RWPE2 (cell line): Measurements from ENCODE around the gene QDPR.

ENCODE experiments used
- ATAC-seq: fragments of 200-7000 bp; cut with Tn5 transposase; 3 replicates; pipeline ENCODE4 v1.9.1; 2021; ENCODE audit warnings: low read depth
- DNase-seq: peaks from one replicate; pipeline ENCODE4 v3.0.0-alpha.2; 2020; ENCODE audit warnings: low spot score
- H3K27ac ChIP-seq: fragments of 450-650 bp; 2 replicates; pipeline ENCODE4 v1.5.1; 2017; ENCODE audit warnings: mild to moderate bottlenecking; ENCODE audit not compliant: poor library complexity, severe bottlenecking
- H3K27me3 ChIP-seq: fragments of 250-450 bp; sonication (Bioruptor Pico); 2 replicates; pipeline ENCODE4 v1.5.1; 2021; ENCODE audit warnings: mild to moderate bottlenecking, moderate library complexity; ENCODE audit not compliant: insufficient read depth, poor library complexity, severe bottlenecking
- H3K36me3 ChIP-seq: fragments of 250-450 bp; sonication (Bioruptor Pico); 2 replicates; pipeline ENCODE4 v1.5.1; 2020; ENCODE audit warnings: low read depth, mild to moderate bottlenecking, moderate library complexity
- H3K4me1 ChIP-seq: fragments of 250-450 bp; sonication (Bioruptor Pico); 2 replicates; pipeline ENCODE4 v1.5.1; 2021; ENCODE audit warnings: mild to moderate bottlenecking, moderate library complexity; ENCODE audit not compliant: insufficient read depth, poor library complexity, severe bottlenecking
- H3K4me3 ChIP-seq: fragments of 250-450 bp; sonication (Bioruptor Pico); 2 replicates; pipeline ENCODE4 v1.5.1; 2021; ENCODE audit warnings: mild to moderate bottlenecking, moderate library complexity; ENCODE audit not compliant: severe bottlenecking
- H3K9me3 ChIP-seq: fragments of 250-450 bp; sonication (Bioruptor Pico); 2 replicates; pipeline ENCODE4 v1.5.1; 2021; ENCODE audit warnings: mild to moderate bottlenecking, moderate library complexity; ENCODE audit not compliant: severe bottlenecking
- TF ChIP-seq, protein P1 (sequence below): fragments of 450-650 bp; IDR thresholded peaks from one replicate; pipeline ENCODE4 v1.5.1; 2017; ENCODE audit warnings: mild to moderate bottlenecking, moderate library complexity; ENCODE audit not compliant: poor library complexity, severe bottlenecking

QDPR gene

DNA sequence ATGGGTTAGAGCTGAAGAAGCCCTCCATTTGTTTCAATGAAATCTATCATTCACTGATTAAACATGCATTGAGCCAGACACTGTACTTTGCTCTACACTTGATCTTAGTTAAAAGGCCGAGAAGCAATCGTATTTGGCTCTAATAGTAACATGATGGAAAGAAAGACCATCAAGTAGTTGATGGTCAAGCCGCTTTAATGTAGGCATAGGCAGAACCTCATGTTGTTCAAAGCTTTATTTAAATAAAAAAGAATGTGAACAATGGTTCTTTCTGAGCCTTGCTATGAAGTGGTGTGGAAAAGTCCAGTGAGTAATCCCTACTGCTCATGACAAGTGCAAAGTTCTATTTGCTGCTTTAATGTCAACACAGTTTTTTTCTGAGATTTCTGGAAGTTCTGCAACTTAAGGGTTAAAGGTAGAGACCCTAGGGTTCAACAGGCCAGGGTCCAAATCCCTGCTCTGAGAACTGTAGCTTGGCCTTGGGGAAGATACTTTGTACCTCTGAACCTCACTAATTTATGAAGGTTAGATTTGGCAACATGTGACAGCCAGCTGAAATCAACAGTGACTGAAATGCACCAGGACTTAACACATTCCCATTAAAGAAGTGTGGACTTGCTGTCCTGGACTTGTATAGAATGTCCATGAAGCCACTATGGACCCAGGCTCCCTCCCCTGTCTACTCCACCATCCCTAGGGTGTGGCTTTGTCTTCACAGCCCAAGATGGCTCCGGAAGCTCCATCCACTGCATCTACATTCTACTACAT lies 47.2 kb upstream of the QDPR start:
- Histone ChIP-seq H3K36me3 (no peaks in the 10 kb centered on the region), H3K4me3 (no peak overlapping the region), H3K9me3 (no peaks in the 10 kb centered on the region), H3K4me1 (no peaks in the 10 kb centered on the region), H3K27ac (no peak overlapping the region), H3K27me3 (peaks cover 4% of the 10 kb centered on the region)
- no peak for DNase-seq
- TF ChIP-seq, protein P1, sequence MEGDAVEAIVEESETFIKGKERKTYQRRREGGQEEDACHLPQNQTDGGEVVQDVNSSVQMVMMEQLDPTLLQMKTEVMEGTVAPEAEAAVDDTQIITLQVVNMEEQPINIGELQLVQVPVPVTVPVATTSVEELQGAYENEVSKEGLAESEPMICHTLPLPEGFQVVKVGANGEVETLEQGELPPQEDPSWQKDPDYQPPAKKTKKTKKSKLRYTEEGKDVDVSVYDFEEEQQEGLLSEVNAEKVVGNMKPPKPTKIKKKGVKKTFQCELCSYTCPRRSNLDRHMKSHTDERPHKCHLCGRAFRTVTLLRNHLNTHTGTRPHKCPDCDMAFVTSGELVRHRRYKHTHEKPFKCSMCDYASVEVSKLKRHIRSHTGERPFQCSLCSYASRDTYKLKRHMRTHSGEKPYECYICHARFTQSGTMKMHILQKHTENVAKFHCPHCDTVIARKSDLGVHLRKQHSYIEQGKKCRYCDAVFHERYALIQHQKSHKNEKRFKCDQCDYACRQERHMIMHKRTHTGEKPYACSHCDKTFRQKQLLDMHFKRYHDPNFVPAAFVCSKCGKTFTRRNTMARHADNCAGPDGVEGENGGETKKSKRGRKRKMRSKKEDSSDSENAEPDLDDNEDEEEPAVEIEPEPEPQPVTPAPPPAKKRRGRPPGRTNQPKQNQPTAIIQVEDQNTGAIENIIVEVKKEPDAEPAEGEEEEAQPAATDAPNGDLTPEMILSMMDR: no peak
- ATAC-seq: no peak

DNA sequence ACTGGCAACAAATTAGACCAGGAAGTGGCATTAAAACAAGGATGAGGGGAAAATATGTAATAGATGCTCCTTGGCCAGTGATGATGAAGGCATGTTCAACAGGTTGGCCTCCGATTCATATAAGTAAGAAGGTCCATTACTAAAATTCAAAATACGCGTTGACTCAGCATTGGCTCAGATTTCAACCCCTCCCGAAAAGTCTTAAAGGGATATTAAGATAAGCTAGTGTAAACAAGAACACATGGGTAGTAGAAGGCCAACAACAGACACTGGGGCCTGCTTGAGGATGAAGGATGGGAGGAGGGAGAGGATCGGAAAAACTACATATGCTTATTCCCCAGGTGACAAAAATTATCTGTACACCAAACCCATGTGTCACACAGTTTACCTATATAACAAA lies 46.0 kb upstream of the QDPR start:
- H3K4me1 ChIP-seq: no peaks in the 10 kb centered on the region

DNA sequence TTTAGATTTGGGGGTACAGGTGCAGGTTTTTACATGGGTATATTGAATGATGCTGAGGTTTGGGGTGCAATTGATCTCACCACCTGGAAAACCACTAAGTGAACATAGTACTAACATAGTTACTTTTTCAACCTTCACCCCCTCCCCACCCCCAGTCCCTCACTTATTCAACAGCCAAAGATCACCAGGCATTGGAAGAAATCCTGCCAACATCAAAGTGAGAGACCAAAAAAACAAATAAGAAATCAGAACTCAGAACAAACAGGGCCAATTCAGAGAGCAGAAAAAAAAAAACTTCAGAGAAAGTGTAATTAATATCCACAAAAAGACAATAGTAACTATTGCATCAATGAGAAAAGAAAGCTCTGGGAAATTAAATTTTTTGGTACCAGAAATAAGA lies 44.6 kb upstream of the QDPR start:
- ATAC-seq (no peak), DNase-seq (no peak)
- H3K4me1 ChIP-seq: no peaks in the 10 kb centered on the region
- TF ChIP-seq, protein P1: no peak
- H3K9me3 ChIP-seq: no peaks in the 10 kb centered on the region
- no peaks in the 10 kb centered on the region for H3K36me3 ChIP-seq
- no peak overlapping the region for H3K4me3 ChIP-seq
- peaks cover 4% of the 10 kb centered on the region for H3K27me3 ChIP-seq
- H3K27ac ChIP-seq: no peak overlapping the region

More for the DNA sequence above, 46.0 kb upstream of the QDPR start:
- TF ChIP-seq, protein P1: no peak
- ATAC-seq: no peak
- no peak overlapping the region for H3K4me3 ChIP-seq
- no peak overlapping the region for H3K27ac ChIP-seq
- DNase-seq: no peak
- no peaks in the 10 kb centered on the region for H3K36me3 ChIP-seq
- no peaks in the 10 kb centered on the region for H3K9me3 ChIP-seq
- H3K27me3 ChIP-seq: peaks cover 4% of the 10 kb centered on the region

DNA sequence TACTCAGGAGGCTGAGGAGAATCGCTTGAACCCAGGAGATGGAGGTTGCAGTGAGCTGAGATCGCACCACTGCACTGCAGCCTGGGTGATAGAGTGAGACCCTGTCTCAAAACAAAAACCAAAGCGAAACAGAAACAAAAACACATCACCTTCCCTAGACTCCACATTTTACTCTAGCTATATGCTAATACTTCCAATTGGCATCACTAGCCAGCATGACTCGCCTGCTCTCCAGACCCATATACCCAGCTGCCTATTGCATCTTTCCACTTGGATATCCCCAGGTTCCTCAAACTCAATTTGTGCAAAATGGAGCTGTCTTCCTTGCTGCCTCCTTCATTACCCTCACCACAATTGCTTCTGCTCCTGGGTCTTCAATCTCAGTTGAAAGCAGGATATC lies 42.7 kb upstream of the QDPR start:
- DNase-seq (no peak), ATAC-seq (no peak)
- Histone ChIP-seq H3K27ac (no peak overlapping the region), H3K9me3 (no peaks in the 10 kb centered on the region), H3K27me3 (peaks cover 4% of the 10 kb centered on the region), H3K36me3 (no peaks in the 10 kb centered on the region), H3K4me3 (no peak overlapping the region), H3K4me1 (no peaks in the 10 kb centered on the region)
- TF ChIP-seq, protein P1: no peak

DNA sequence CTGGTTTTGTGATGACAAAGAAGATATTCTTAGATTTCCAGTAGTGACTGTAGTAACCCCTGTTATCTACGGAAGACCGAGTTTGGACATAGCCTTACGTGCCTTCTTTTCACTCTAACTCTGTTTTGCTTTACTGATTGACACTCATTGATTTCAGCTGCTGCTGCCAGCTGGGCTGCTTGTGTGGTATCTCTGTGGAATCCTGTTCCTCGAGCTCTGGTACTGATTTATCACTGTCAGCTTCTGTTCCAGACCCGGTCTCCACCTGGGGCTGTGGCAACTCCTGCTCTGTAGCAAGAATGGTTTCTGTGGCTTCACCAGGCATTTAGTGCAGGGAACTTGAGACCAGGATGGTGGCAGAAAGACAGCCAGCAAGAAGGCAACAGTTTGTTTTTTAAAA lies 40.5 kb upstream of the QDPR start:
- H3K36me3 ChIP-seq: no peaks in the 10 kb centered on the region
- ATAC-seq: no peak
- no peak overlapping the region for H3K4me3 ChIP-seq
- peaks cover 4% of the 10 kb centered on the region for H3K27me3 ChIP-seq
- H3K4me1 ChIP-seq: peaks cover 2% of the 10 kb centered on the region
- H3K9me3 ChIP-seq: no peaks in the 10 kb centered on the region
- TF ChIP-seq, protein P1: no peak
- DNase-seq: no peak
- H3K27ac ChIP-seq: no peak overlapping the region
